ENCODE results near the gene ZNF813. TPM values are rescaled to one million over a fixed set of nuclear protein-coding genes. Genes with fewer than 3 reads are reported as not detected.
A peak's percentile ranks its signal among the peaks of the same experiment; 100 is the strongest.

ZNF813 gene
- total and polyA plus RNA-seq, 9 of the 15 experiments (the other 6 are each of a cell fraction or from before 2014, with no cell fraction given) = 1.3 to 8.0 (median 5.3) TPM

DNA sequence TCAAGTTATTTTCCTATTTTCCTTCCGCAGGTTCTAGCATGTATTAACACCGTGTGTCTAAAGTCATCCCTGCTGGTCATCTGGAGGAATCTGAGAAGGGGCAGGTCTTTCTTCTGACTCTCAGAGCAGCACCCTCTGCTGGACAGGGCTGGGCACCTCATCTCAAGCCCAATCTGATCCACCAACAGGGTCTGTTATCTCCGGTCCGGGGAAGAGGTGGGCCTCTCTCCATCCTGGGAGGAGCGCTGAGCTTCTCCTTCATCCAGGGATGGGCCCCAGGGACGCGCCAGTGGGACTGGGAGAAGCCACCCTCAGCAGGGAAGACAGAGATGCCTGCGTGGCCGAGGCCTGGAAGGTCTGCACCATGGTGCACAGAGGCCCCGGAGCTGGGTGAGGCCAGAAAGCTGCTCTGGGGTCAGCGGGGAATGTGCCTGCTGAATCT is 44.4 kb downstream of the ZNF813 start:
- Histone ChIP-seq H3K9me1 (ENCODE audit: control insufficient read depth, insufficient read depth, low read length) (no peaks in the 10 kb centered on the region), H3K79me2 (ENCODE audit: control insufficient read depth, insufficient read depth, low read length) (no peaks in the 10 kb centered on the region), H3K27ac (ENCODE audit: extremely low read depth, low read depth, low read length) (no peak overlapping the region), H3K4me1 (replicated peaks in 1 of 2; ENCODE audit: control insufficient read depth in 2 of 2, insufficient read depth in 2 of 2, low read length in 2 of 2) (0 out of 5 replicates have a peak, but pooled peaks cover 0 to 2% of the 10 kb centered on the region in 2 experiments), H3K9ac (ENCODE audit: insufficient read depth in 1 of 2, low read depth in 2 of 2, low read length in 2 of 2) (no peak overlapping the region), H3K36me3 (ENCODE audit: control insufficient read depth, insufficient read depth, low read length) (no peaks in the 10 kb centered on the region), H3K27me3 (ENCODE audit: control insufficient read depth in 2 of 2, insufficient read depth in 2 of 2, low read length in 2 of 2) (peaks cover 0 to 15% of the 10 kb centered on the region in 2 experiments; a peak in 1 of 5 replicates), H3K4me3 (no peak overlapping the region), H3K4me2 (ENCODE audit: insufficient read depth, low read length) (no peak overlapping the region), H3K9me3 (replicated peaks; ENCODE audit: control insufficient read depth, insufficient read depth, low read depth, low read length) (no peaks in the 10 kb centered on the region), H4K20me1 (replicated peaks; ENCODE audit: control insufficient read depth, insufficient read depth, low read length) (no peaks in the 10 kb centered on the region), H2AFZ (ENCODE audit: low read depth, low read length) (no peak overlapping the region)
- BruUV-seq (replicated peaks) = no TSS peak
- ChIA-PET POLR2A (no interaction called here), CTCF (ENCODE audit: low intra/inter-chr PET ratio) (no interaction called here)
- peak; percentile 60 to 67 (median 62) for DNase-seq (ENCODE audit: extremely low read depth in 1 of 4, low spot score in 3 of 4)
- intact Hi-C loops (cut with micrococcal nuclease) = loop anchor here (10.0 kb wide), 1 partner anchor 233 kb away; no protein-coding TSS in a partner anchor
- peak; percentile 91 for ATAC-seq
- in situ Hi-C loops (cut with MboI) = no loop called here
- peak; percentile 89 for FAIRE-seq
- WGBS (ENCODE audit: insufficient coverage, low coverage, missing lambda C conversion rate) = 2% methylated on average over 11 of the region's 11 CpGs
- TF ChIP-seq SAFB (IDR thresholded peaks at IDR 0.05; ENCODE audit: borderline replicate concordance, low read depth, low read length) = no peak
- no peak for TF ChIP-seq KLF16 (IDR thresholded peaks at IDR 0.05)
- TF ChIP-seq REST (IDR thresholded peaks at IDR 0.05; ENCODE audit: borderline replicate concordance) = peak; percentile 41; the same call in 1 of the 2 replicates
- no peak for TF ChIP-seq REST (CRISPR knock-in tag; IDR thresholded peaks at IDR 0.05; ENCODE audit: low read depth)
- peak; percentile 72 to 84 (median 77) for TF ChIP-seq CTCF (IDR thresholded peaks at IDR 0.05 in 2 of 3, conservative IDR thresholded peaks at IDR 0.05 in 1 of 3; ENCODE audit: insufficient read depth in 2 of 3, low read depth in 1 of 3, low read length in 3 of 3)
- TF ChIP-seq RAD21 (CRISPR knock-in tag; conservative IDR thresholded peaks at IDR 0.05 in 1 of 2, IDR thresholded peaks at IDR 0.05 in 1 of 2) = peak in 1 of 2 experiments; percentile 57; a peak in 2 of 4 replicates
- TF ChIP-seq SMC3 (conservative IDR thresholded peaks at IDR 0.05; ENCODE audit: insufficient read depth, low read depth, low read length) = peak; percentile 34; the same call in 1 of the 2 replicates
- TF ChIP-seq, protein P1, sequence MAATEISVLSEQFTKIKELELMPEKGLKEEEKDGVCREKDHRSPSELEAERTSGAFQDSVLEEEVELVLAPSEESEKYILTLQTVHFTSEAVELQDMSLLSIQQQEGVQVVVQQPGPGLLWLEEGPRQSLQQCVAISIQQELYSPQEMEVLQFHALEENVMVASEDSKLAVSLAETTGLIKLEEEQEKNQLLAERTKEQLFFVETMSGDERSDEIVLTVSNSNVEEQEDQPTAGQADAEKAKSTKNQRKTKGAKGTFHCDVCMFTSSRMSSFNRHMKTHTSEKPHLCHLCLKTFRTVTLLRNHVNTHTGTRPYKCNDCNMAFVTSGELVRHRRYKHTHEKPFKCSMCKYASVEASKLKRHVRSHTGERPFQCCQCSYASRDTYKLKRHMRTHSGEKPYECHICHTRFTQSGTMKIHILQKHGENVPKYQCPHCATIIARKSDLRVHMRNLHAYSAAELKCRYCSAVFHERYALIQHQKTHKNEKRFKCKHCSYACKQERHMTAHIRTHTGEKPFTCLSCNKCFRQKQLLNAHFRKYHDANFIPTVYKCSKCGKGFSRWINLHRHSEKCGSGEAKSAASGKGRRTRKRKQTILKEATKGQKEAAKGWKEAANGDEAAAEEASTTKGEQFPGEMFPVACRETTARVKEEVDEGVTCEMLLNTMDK (IDR thresholded peaks at IDR 0.05; ENCODE audit: borderline replicate concordance, insufficient read depth, low read depth, low read length, poor library complexity, severe bottlenecking) = peak; percentile 12

All from K562 (cell line).